GM18517 (cell line): ENCODE results near the gene XYLT1.

Experiments
- ATAC-seq: cut with Tn5 transposase; IDR thresholded peaks from one replicate; pipeline ENCODE4 v1.9.1; 2021; ENCODE audit warnings: mild to moderate bottlenecking, moderate library complexity; ENCODE audit not compliant: unreplicated experiment

Gene XYLT1

GRCh38 chr16:17362946-17363345 lies 107.8 kb downstream of the XYLT1 start:
- ATAC-seq = no peak

GRCh38 chr16:17362183-17362582 lies 108.6 kb downstream of the XYLT1 start:
- ATAC-seq = no peak

GRCh38 chr16:17360693-17361122 lies 110.1 kb downstream of the XYLT1 start:
- no peak for ATAC-seq

- no peak for ATAC-seq
Measured at GRCh38 chr16:17359788-17360390, 110.9 kb downstream of the XYLT1 start.

- no peak for ATAC-seq
Measured at GRCh38 chr16:17358846-17359245, 111.9 kb downstream of the XYLT1 start.

- ATAC-seq = no peak
Measured at GRCh38 chr16:17358355-17358754, 112.4 kb downstream of the XYLT1 start.

- ATAC-seq = no peak
Measured at GRCh38 chr16:17357307-17358062, 113.3 kb downstream of the XYLT1 start.

- ATAC-seq = no peak
Measured at GRCh38 chr16:17356243-17356933, 114.4 kb downstream of the XYLT1 start.

- no peak for ATAC-seq
Measured at GRCh38 chr16:17354685-17355084, 116.1 kb downstream of the XYLT1 start.

- no peak for ATAC-seq
Measured at GRCh38 chr16:17354141-17354601, 116.6 kb downstream of the XYLT1 start.

- no peak for ATAC-seq
Measured at GRCh38 chr16:17353561-17353960, 117.2 kb downstream of the XYLT1 start.

GRCh38 chr16:17351441-17352035 lies 119.2 kb downstream of the XYLT1 start:
- ATAC-seq = no peak

GRCh38 chr16:17350207-17350606 lies 120.6 kb downstream of the XYLT1 start:
- no peak for ATAC-seq

GRCh38 chr16:17348826-17349225 lies 121.9 kb downstream of the XYLT1 start:
- ATAC-seq = no peak

GRCh38 chr16:17348042-17348783 lies 122.5 kb downstream of the XYLT1 start:
- no peak for ATAC-seq

- no peak for ATAC-seq
Measured at GRCh38 chr16:17347624-17348023, 123.1 kb downstream of the XYLT1 start.

- no peak for ATAC-seq
Measured at GRCh38 chr16:17346621-17347569, 123.9 kb downstream of the XYLT1 start.

GRCh38 chr16:17345043-17345442 lies 125.7 kb downstream of the XYLT1 start:
- no peak for ATAC-seq

- no peak for ATAC-seq
Measured at GRCh38 chr16:17343728-17344127, 127.0 kb downstream of the XYLT1 start.

- ATAC-seq = no peak
Measured at GRCh38 chr16:17343028-17343427, 127.7 kb downstream of the XYLT1 start.
